Liver (tissue), 5 donors: ENCODE data around the gene GOT2. TPM values are rescaled to one million over a fixed set of nuclear protein-coding genes. Genes with fewer than 3 reads are reported as not detected.

ENCODE experiments used
- polyA plus RNA-seq, 2 donors: library from polyadenylated mRNA; stranded (reverse) in 1 of 2; unstranded in 1 of 2; fragments of 200-250 nt in 1 of 2; fragments of >200 nt in 1 of 2; fragmentation: Nextera tagmentation in 1 of 2; extraction: Ambion mirVana in 1 of 2; gene quantifications; one replicate each; pipeline versions ENCODE4 v1.2.1 to v1.2.3, GENCODE V29; 2013 to 2015
- small RNA-seq: library from RNA; depleted of rRNA; stranded (forward); fragments of <200 nt; gene quantifications from one replicate; pipeline ENCODE3, GENCODE V24; 2014
- total RNA-seq, 2 donors: library from RNA; depleted of rRNA; stranded (reverse); fragments of >200 nt; gene quantifications; one replicate each; pipeline ENCODE4 v1.2.3, GENCODE V29; 2014
- donor health status: healthy.
- donor health status: healthy.
- donor health status: healthy.

The GOT2 gene
- total and polyA plus RNA-seq, 4 donors: 80.2 to 216 (median 136) TPM

Small RNA genes within 50 kb of the gene (small RNA-seq; reads per million reads assigned to genes)
- gene RN7SL143P (not detected), gene RNU6-1155P (not detected)

Other genes starting within 250 kb of the GOT2 start
- gene NDRG4, start 234.2 kb downstream of the GOT2 start, total RNA-seq: 1 to 10 TPM in 1 of 2 donors, under 1 TPM in 1; 0.93 to 1.1 TPM
- gene NDRG4, start 234.2 kb downstream of the GOT2 start, polyA plus RNA-seq: under 1 TPM; 0.40 to 0.80 TPM
- 10 to 100 TPM in 1 of 2 donors, 1 to 10 TPM in 1; 6.9 to 17.7 TPM for gene SETD6, start 218.8 kb downstream of the GOT2 start, total RNA-seq
- 10 to 100 TPM in 1 of 2 donors, 1 to 10 TPM in 1; 9.2 to 11.2 TPM for gene SETD6, start 218.8 kb downstream of the GOT2 start, polyA plus RNA-seq
- 100 to 1,000 TPM; 116 to 131 TPM for gene CNOT1, start 104.5 kb downstream of the GOT2 start, total RNA-seq
- 10 to 100 TPM; 34.0 to 40.8 TPM for gene CNOT1, start 104.5 kb downstream of the GOT2 start, polyA plus RNA-seq
- gene SLC38A7, start 49.5 kb downstream of the GOT2 start, total RNA-seq: 10 to 100 TPM; 11.3 to 18.7 TPM
- gene SLC38A7, start 49.5 kb downstream of the GOT2 start, polyA plus RNA-seq: 10 to 100 TPM in 1 of 2 donors, 1 to 10 TPM in 1; 7.9 to 10.6 TPM